HepG2 (cell line): ENCODE data around the gene LEMD1. TPM values are rescaled to one million over a fixed set of nuclear protein-coding genes. Genes with fewer than 3 reads are reported as not detected.

ENCODE experiments used
- ATAD3A ChIP-seq: sonication (generic); formaldehyde crosslinking; IDR thresholded peaks from 2 replicates; pipeline ENCODE4 v1.4.0; 2020; ENCODE audit warnings: missing genetic modification reagents
- ATRX ChIP-seq: sonication (generic); formaldehyde crosslinking; IDR thresholded peaks from 2 replicates; pipeline ENCODE4 v1.4.0; 2020; ENCODE audit warnings: missing genetic modification reagents, borderline replicate concordance
- CEBPB ChIP-seq: IDR thresholded peaks from 2 replicates; pipeline ENCODE4 v1.6.1; 2011; ENCODE audit warnings: low read depth, low read length, improper control_type of control experiment, borderline replicate concordance
- CHD4 ChIP-seq: fragments of 200-600 bp; sonication (generic); IDR thresholded peaks from 2 replicates; pipeline ENCODE4 v1.7.0; 2017; ENCODE audit warnings: mild to moderate bottlenecking, low read length, borderline replicate concordance
- CREM ChIP-seq, 2 experiments: sonication (generic) in 1 of 2; formaldehyde crosslinking in 1 of 2; IDR thresholded peaks; 2 replicates each; pipeline versions ENCODE4 v1.4.0 to v1.6.1; 2016 to 2020; ENCODE audit warnings: antibody characterized with exemption in 1 of 2, mild to moderate bottlenecking in 1 of 2, missing genetic modification reagents in 1 of 2
- DNMT3B ChIP-seq: conservative IDR thresholded peaks from 2 replicates; pipeline ENCODE4 v1.6.1; 2016; ENCODE audit warnings: missing biosample characterization, control low read depth
- IKZF1 ChIP-seq: fragments of 450-650 bp; IDR thresholded peaks from 2 replicates; pipeline ENCODE4 v1.7.1; 2016
- JARID2 ChIP-seq: sonication (generic); formaldehyde crosslinking; IDR thresholded peaks from 2 replicates; pipeline ENCODE4 v1.8.1; 2023; ENCODE audit warnings: missing genetic modification reagents, inconsistent platforms; ENCODE audit not compliant: insufficient replicate concordance
- SMC3 ChIP-seq: IDR thresholded peaks from 2 replicates; pipeline ENCODE4 v1.6.1; 2011; ENCODE audit warnings: low read length, improper control_type of control experiment
- TCF12 ChIP-seq, 2 experiments: fragments of 450-650 bp in 1 of 2; sonication (generic) in 1 of 2; formaldehyde crosslinking in 1 of 2; IDR thresholded peaks; 2 replicates each; pipeline versions ENCODE4 v1.6.1 to v1.8.0; 2017 to 2022; ENCODE audit warnings: antibody characterized with exemption in 1 of 2, mild to moderate bottlenecking in 1 of 2, missing genetic modification reagents in 1 of 2, moderate library complexity in 1 of 2
- ZNF34 ChIP-seq: sonication (generic); formaldehyde crosslinking; IDR thresholded peaks from 2 replicates; pipeline ENCODE4 v1.4.0; 2020; ENCODE audit warnings: mild to moderate bottlenecking, missing genetic modification reagents, borderline replicate concordance
- ZNF367 ChIP-seq: sonication (generic); formaldehyde crosslinking; IDR thresholded peaks from 2 replicates; pipeline ENCODE4 v1.4.0; 2020; ENCODE audit warnings: missing genetic modification reagents, borderline replicate concordance
- ZNF567 ChIP-seq: sonication (generic); formaldehyde crosslinking; IDR thresholded peaks from 2 replicates; pipeline ENCODE4 v1.8.1; 2023; ENCODE audit warnings: mild to moderate bottlenecking, missing genetic modification reagents, borderline replicate concordance
- ZNF713 ChIP-seq: sonication (generic); formaldehyde crosslinking; IDR thresholded peaks from 2 replicates; pipeline ENCODE4 v1.4.0; 2020; ENCODE audit warnings: mild to moderate bottlenecking, missing genetic modification reagents
- polyA plus RNA-seq, 8 experiments: library from polyadenylated mRNA; depleted of rRNA in 3 of 8; stranded (reverse) in 7 of 8; unstranded in 1 of 8; fragments of >200 nt; fragmentation: Illumina TruSeq in 4 of 8; extraction: Trizol in 4 of 8; gene quantifications; 2 replicates each; pipeline versions ENCODE4 v1.2.1 to v1.2.3, GENCODE V29; 2011 to 2016; ENCODE audit warnings: low read depth in 4 of 8, missing spikeins in 1 of 8, mixed read lengths in 1 of 8; ENCODE audit not compliant: insufficient read depth in 1 of 8
- total RNA-seq, 5 experiments: library from RNA; depleted of rRNA; stranded (reverse); fragments of >200 nt; fragmentation: Illumina TruSeq; extraction: Trizol; gene quantifications; 2 replicates each; pipeline ENCODE4 v1.2.3, GENCODE V29; 2016; ENCODE audit warnings: low read depth in 1 of 5
- TF ChIP-seq, protein P1 (sequence below): sonication (generic); formaldehyde crosslinking; IDR thresholded peaks from 2 replicates; pipeline ENCODE4 v1.4.0; 2020; ENCODE audit warnings: missing genetic modification reagents, borderline replicate concordance
- TF ChIP-seq, protein P2 (sequence below): sonication (generic); formaldehyde crosslinking; IDR thresholded peaks from 2 replicates; pipeline ENCODE4 v1.4.0; 2020; ENCODE audit warnings: missing genetic modification reagents
- TF ChIP-seq, protein P3 (sequence below), 2 experiments: sonication (generic) in 1 of 2; formaldehyde crosslinking in 1 of 2; IDR thresholded peaks; 2 replicates each; pipeline versions ENCODE4 v1.4.0 to v1.6.1; 2016 to 2020; ENCODE audit warnings: borderline replicate concordance in 1 of 2, low read depth in 1 of 2, mild to moderate bottlenecking in 1 of 2, missing genetic modification reagents in 1 of 2

LEMD1 gene
- total and polyA plus RNA-seq, 2 of the 13 experiments (the other 11 are each of a cell fraction or from before 2014, with no cell fraction given), result 1.4 to 2.3 TPM

DNA sequence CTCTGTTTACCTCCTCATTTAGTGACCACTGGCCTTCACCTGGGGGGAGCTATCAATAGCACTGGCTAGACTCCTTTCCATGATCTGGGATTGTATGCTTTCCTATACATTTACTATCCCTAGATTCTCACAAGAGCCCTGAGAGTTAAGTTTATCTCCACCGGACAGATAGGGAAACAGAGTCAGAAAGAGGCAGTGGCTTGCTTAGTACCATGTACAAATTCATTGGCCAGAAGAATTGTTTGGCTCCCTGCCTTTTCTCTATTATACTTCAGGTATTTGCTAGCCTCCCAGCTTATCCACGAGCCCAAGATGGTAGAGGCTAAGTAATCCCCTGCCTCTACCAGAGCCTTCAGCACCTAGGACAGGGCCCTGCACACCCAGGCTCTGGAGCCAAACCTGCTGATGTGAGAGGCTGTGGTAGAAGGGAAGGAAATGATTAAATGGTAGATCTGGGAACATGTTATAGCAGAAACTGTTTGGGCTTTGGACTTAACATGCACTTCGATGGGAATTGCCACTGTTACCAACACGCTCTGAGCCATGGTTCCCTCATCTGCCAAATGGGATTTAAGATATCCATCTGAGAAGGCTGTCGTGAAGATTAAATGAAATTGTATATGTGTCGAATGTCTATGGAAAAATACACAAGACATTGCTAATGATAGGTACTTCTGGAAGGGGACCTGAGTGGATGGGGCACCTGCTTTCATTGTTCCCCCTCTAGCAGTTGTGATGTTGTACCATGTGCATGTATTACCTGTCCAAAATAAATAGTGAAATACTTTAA lies 37.1 kb upstream of the LEMD1 start (continued):
- TF ChIP-seq CREM (IDR thresholded peaks at IDR 0.05) (no peak), CREM (CRISPR knock-in tag; IDR thresholded peaks at IDR 0.05) (no peak), ZNF34 (CRISPR knock-in tag) (no peak), ATAD3A (no peak), ATRX (CRISPR knock-in tag) (no peak), ZNF567 (no peak), ZNF713 (CRISPR knock-in tag) (no peak), IKZF1 (no peak), SMC3 (no peak), JARID2 (CRISPR knock-in tag) (no peak), CEBPB (no peak), DNMT3B (CRISPR knock-in tag) (no peak), ZNF367 (CRISPR knock-in tag) (0 out of 2 replicates have a peak, but pooled peaks have one; percentile 40), CHD4 (no peak), TCF12 (IDR thresholded peaks at IDR 0.05) (no peak), TCF12 (CRISPR knock-in tag; IDR thresholded peaks at IDR 0.05) (no peak)
- TF ChIP-seq, protein P1, sequence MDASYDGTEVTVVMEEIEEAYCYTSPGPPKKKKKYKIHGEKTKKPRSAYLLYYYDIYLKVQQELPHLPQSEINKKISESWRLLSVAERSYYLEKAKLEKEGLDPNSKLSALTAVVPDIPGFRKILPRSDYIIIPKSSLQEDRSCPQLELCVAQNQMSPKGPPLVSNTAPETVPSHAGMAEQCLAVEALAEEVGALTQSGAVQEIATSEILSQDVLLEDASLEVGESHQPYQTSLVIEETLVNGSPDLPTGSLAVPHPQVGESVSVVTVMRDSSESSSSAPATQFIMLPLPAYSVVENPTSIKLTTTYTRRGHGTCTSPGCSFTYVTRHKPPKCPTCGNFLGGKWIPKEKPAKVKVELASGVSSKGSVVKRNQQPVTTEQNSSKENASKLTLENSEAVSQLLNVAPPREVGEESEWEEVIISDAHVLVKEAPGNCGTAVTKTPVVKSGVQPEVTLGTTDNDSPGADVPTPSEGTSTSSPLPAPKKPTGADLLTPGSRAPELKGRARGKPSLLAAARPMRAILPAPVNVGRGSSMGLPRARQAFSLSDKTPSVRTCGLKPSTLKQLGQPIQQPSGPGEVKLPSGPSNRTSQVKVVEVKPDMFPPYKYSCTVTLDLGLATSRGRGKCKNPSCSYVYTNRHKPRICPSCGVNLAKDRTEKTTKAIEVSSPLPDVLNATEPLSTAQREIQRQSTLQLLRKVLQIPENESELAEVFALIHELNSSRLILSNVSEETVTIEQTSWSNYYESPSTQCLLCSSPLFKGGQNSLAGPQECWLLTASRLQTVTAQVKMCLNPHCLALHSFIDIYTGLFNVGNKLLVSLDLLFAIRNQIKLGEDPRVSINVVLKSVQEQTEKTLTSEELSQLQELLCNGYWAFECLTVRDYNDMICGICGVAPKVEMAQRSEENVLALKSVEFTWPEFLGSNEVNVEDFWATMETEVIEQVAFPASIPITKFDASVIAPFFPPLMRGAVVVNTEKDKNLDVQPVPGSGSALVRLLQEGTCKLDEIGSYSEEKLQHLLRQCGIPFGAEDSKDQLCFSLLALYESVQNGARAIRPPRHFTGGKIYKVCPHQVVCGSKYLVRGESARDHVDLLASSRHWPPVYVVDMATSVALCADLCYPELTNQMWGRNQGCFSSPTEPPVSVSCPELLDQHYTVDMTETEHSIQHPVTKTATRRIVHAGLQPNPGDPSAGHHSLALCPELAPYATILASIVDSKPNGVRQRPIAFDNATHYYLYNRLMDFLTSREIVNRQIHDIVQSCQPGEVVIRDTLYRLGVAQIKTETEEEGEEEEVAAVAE, result 0 out of 2 replicates have a peak, but pooled peaks have one; percentile 50
- TF ChIP-seq, protein P2, sequence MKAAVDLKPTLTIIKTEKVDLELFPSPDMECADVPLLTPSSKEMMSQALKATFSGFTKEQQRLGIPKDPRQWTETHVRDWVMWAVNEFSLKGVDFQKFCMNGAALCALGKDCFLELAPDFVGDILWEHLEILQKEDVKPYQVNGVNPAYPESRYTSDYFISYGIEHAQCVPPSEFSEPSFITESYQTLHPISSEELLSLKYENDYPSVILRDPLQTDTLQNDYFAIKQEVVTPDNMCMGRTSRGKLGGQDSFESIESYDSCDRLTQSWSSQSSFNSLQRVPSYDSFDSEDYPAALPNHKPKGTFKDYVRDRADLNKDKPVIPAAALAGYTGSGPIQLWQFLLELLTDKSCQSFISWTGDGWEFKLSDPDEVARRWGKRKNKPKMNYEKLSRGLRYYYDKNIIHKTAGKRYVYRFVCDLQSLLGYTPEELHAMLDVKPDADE (CRISPR knock-in tag), result 0 out of 2 replicates have a peak, but pooled peaks have one; percentile 59
- TF ChIP-seq, protein P3, sequence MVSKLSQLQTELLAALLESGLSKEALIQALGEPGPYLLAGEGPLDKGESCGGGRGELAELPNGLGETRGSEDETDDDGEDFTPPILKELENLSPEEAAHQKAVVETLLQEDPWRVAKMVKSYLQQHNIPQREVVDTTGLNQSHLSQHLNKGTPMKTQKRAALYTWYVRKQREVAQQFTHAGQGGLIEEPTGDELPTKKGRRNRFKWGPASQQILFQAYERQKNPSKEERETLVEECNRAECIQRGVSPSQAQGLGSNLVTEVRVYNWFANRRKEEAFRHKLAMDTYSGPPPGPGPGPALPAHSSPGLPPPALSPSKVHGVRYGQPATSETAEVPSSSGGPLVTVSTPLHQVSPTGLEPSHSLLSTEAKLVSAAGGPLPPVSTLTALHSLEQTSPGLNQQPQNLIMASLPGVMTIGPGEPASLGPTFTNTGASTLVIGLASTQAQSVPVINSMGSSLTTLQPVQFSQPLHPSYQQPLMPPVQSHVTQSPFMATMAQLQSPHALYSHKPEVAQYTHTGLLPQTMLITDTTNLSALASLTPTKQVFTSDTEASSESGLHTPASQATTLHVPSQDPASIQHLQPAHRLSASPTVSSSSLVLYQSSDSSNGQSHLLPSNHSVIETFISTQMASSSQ (IDR thresholded peaks at IDR 0.05; ENCODE audit: low read depth), result no peak
- TF ChIP-seq, protein P3 (CRISPR knock-in tag; IDR thresholded peaks at IDR 0.05; ENCODE audit: borderline replicate concordance), result no peak
